ENCODE results near the gene ERBB4.

Gene ERBB4

GRCh38 chr2:211440107-211440506 is 1098.5 kb downstream of the ERBB4 start:
- H3K4me3 Mint-ChIP-seq = no peak overlapping the region
- DNase-seq (ENCODE audit: low spot score in 2 of 2) (no peak), ATAC-seq (no peak)
- no peaks in the 10 kb centered on the region for H3K36me3 Mint-ChIP-seq
- H3K9me3 Mint-ChIP-seq = peaks cover 3% of the 10 kb centered on the region
- no peaks in the 10 kb centered on the region for H3K4me1 Mint-ChIP-seq
- H3K27ac Mint-ChIP-seq = no peak overlapping the region

- H3K36me3 Mint-ChIP-seq = no peaks in the 10 kb centered on the region
- DNase-seq (ENCODE audit: low spot score in 2 of 2) (no peak), ATAC-seq (no peak)
- H3K27ac Mint-ChIP-seq = no peak overlapping the region
- no peaks in the 10 kb centered on the region for H3K4me1 Mint-ChIP-seq
- no peak overlapping the region for H3K4me3 Mint-ChIP-seq
- H3K9me3 Mint-ChIP-seq = peaks cover 3% of the 10 kb centered on the region
Measured at GRCh38 chr2:211439011-211439410, 1099.6 kb downstream of the ERBB4 start.

GRCh38 chr2:211437396-211437795 is 1101.2 kb downstream of the ERBB4 start:
- DNase-seq (ENCODE audit: low spot score in 2 of 2) (no peak), ATAC-seq (no peak)
- H3K36me3 Mint-ChIP-seq = no peaks in the 10 kb centered on the region
- no peak overlapping the region for H3K4me3 Mint-ChIP-seq
- no peaks in the 10 kb centered on the region for H3K4me1 Mint-ChIP-seq
- peaks cover 9% of the 10 kb centered on the region for H3K9me3 Mint-ChIP-seq
- H3K27ac Mint-ChIP-seq = no peak overlapping the region

GRCh38 chr2:211436182-211436581 is 1102.4 kb downstream of the ERBB4 start:
- Mint-ChIP-seq H3K9me3 (peaks cover 9% of the 10 kb centered on the region), H3K27ac (no peak overlapping the region), H3K4me3 (no peak overlapping the region), H3K36me3 (no peaks in the 10 kb centered on the region), H3K4me1 (no peaks in the 10 kb centered on the region)
- ATAC-seq (no peak), DNase-seq (ENCODE audit: low spot score in 2 of 2) (no peak)

- Mint-ChIP-seq H3K9me3 (peaks cover 9% of the 10 kb centered on the region), H3K4me3 (no peak overlapping the region), H3K27ac (no peak overlapping the region), H3K4me1 (no peaks in the 10 kb centered on the region), H3K36me3 (no peaks in the 10 kb centered on the region)
- DNase-seq (ENCODE audit: low spot score in 2 of 2) (no peak), ATAC-seq (no peak)
Measured at GRCh38 chr2:211435331-211435730, 1103.3 kb downstream of the ERBB4 start.

- H3K4me3 Mint-ChIP-seq = no peak overlapping the region
- DNase-seq (ENCODE audit: low spot score in 2 of 2) (no peak), ATAC-seq (peak; percentile 63)
- no peaks in the 10 kb centered on the region for H3K36me3 Mint-ChIP-seq
- peaks cover 9% of the 10 kb centered on the region for H3K9me3 Mint-ChIP-seq
- H3K4me1 Mint-ChIP-seq = no peaks in the 10 kb centered on the region
- no peak overlapping the region for H3K27ac Mint-ChIP-seq
Measured at GRCh38 chr2:211434773-211435172, 1103.8 kb downstream of the ERBB4 start.

GRCh38 chr2:211429256-211429920 is 1109.2 kb downstream of the ERBB4 start:
- ATAC-seq = no peak

GRCh38 chr2:211426240-211426639 is 1112.4 kb downstream of the ERBB4 start:
- H3K9me3 Mint-ChIP-seq = peaks cover 4% of the 10 kb centered on the region
- H3K27ac Mint-ChIP-seq = no peak overlapping the region
- H3K4me3 Mint-ChIP-seq = no peak overlapping the region
- DNase-seq (ENCODE audit: low spot score in 2 of 2) (no peak), ATAC-seq (no peak)
- no peaks in the 10 kb centered on the region for H3K4me1 Mint-ChIP-seq
- no peaks in the 10 kb centered on the region for H3K36me3 Mint-ChIP-seq

More at GRCh38 chr2:211429256-211429920, 1109.2 kb downstream of the ERBB4 start:
- Mint-ChIP-seq H3K27ac (no peak overlapping the region), H3K4me1 (no peaks in the 10 kb centered on the region), H3K9me3 (peaks cover 10% of the 10 kb centered on the region), H3K36me3 (no peaks in the 10 kb centered on the region), H3K4me3 (no peak overlapping the region)
- DNase-seq (ENCODE audit: low spot score in 2 of 2) = no peak

- no peak for ATAC-seq
- H3K36me3 Mint-ChIP-seq = no peaks in the 10 kb centered on the region
Measured at GRCh38 chr2:211423018-211423417, 1115.6 kb downstream of the ERBB4 start.

GRCh38 chr2:211417544-211417943 is 1121.1 kb downstream of the ERBB4 start:
- H3K36me3 Mint-ChIP-seq = no peaks in the 10 kb centered on the region
- DNase-seq (ENCODE audit: low spot score in 2 of 2) (no peak), ATAC-seq (no peak)
- no peaks in the 10 kb centered on the region for H3K9me3 Mint-ChIP-seq
- H3K4me3 Mint-ChIP-seq = no peak overlapping the region
- H3K27ac Mint-ChIP-seq = no peak overlapping the region
- no peaks in the 10 kb centered on the region for H3K4me1 Mint-ChIP-seq

More at GRCh38 chr2:211423018-211423417, 1115.6 kb downstream of the ERBB4 start:
- DNase-seq (ENCODE audit: low spot score in 2 of 2) = no peak
- Mint-ChIP-seq H3K4me3 (no peak overlapping the region), H3K27ac (no peak overlapping the region), H3K9me3 (no peaks in the 10 kb centered on the region), H3K4me1 (no peaks in the 10 kb centered on the region)

GRCh38 chr2:211416373-211416772 is 1122.2 kb downstream of the ERBB4 start:
- H3K4me3 Mint-ChIP-seq = no peak overlapping the region
- no peaks in the 10 kb centered on the region for H3K4me1 Mint-ChIP-seq
- no peak for ATAC-seq

GRCh38 chr2:211413746-211414145 is 1124.9 kb downstream of the ERBB4 start:
- no peak overlapping the region for H3K4me3 Mint-ChIP-seq
- H3K27ac Mint-ChIP-seq = no peak overlapping the region
- no peaks in the 10 kb centered on the region for H3K36me3 Mint-ChIP-seq
- DNase-seq (ENCODE audit: low spot score in 2 of 2) (no peak), ATAC-seq (no peak)
- no peaks in the 10 kb centered on the region for H3K9me3 Mint-ChIP-seq
- no peaks in the 10 kb centered on the region for H3K4me1 Mint-ChIP-seq

More at GRCh38 chr2:211416373-211416772, 1122.2 kb downstream of the ERBB4 start:
- Mint-ChIP-seq H3K9me3 (no peaks in the 10 kb centered on the region), H3K27ac (no peak overlapping the region), H3K36me3 (no peaks in the 10 kb centered on the region)
- DNase-seq (ENCODE audit: low spot score in 2 of 2) = no peak

- ATAC-seq = no peak
- Mint-ChIP-seq H3K36me3 (no peaks in the 10 kb centered on the region), H3K4me3 (no peak overlapping the region), H3K27ac (no peak overlapping the region), H3K4me1 (no peaks in the 10 kb centered on the region), H3K9me3 (peaks cover 9% of the 10 kb centered on the region)
- no peak for DNase-seq (ENCODE audit: low spot score in 2 of 2)
Measured at GRCh38 chr2:211408483-211408891, 1130.1 kb downstream of the ERBB4 start.

GRCh38 chr2:211407076-211407475 is 1131.5 kb downstream of the ERBB4 start:
- Mint-ChIP-seq H3K4me1 (no peaks in the 10 kb centered on the region), H3K9me3 (peaks cover 9% of the 10 kb centered on the region), H3K27ac (no peak overlapping the region), H3K36me3 (no peaks in the 10 kb centered on the region), H3K4me3 (no peak overlapping the region)
- ATAC-seq = no peak
- DNase-seq (ENCODE audit: low spot score in 2 of 2) = no peak

GRCh38 chr2:211405036-211405435 is 1133.6 kb downstream of the ERBB4 start:
- no peak for DNase-seq (ENCODE audit: low spot score in 2 of 2)
- no peaks in the 10 kb centered on the region for H3K4me1 Mint-ChIP-seq
- no peaks in the 10 kb centered on the region for H3K36me3 Mint-ChIP-seq
- no peak for ATAC-seq
- H3K27ac Mint-ChIP-seq = no peak overlapping the region
- peaks cover 9% of the 10 kb centered on the region for H3K9me3 Mint-ChIP-seq
- no peak overlapping the region for H3K4me3 Mint-ChIP-seq

- H3K4me1 Mint-ChIP-seq = no peaks in the 10 kb centered on the region
- H3K36me3 Mint-ChIP-seq = no peaks in the 10 kb centered on the region
- no peak overlapping the region for H3K27ac Mint-ChIP-seq
- H3K9me3 Mint-ChIP-seq = peaks cover 9% of the 10 kb centered on the region
- no peak overlapping the region for H3K4me3 Mint-ChIP-seq
- DNase-seq (ENCODE audit: low spot score in 2 of 2) (no peak), ATAC-seq (no peak)
Measured at GRCh38 chr2:211404098-211404497, 1134.5 kb downstream of the ERBB4 start.
